Cardiac fibroblast (primary cell): Measurements from ENCODE around the gene OR10H5.

ENCODE experiments used
- DNase-seq, 2 donors: peaks; one replicate each; pipeline versions ENCODE4 v3.0.0 to v3.0.0-alpha.2; 2010; ENCODE audit warnings: low read depth in 2 of 2
- H3K4me3 ChIP-seq, 2 donors: replicated peaks in 1 of 2; 1 replicate in 1 of 2; 2 replicates in 1 of 2; pipeline ENCODE4 v1.5.1; 2011; ENCODE audit warnings: low read depth in 2 of 2, low read length in 2 of 2, mild to moderate bottlenecking in 2 of 2, moderate library complexity in 1 of 2
- TF ChIP-seq, protein P1 (sequence below): IDR thresholded peaks from one replicate; pipeline ENCODE4 v1.5.1; 2011; ENCODE audit warnings: low read depth, mild to moderate bottlenecking, low read length, inconsistent platforms

The OR10H5 gene, protein sequence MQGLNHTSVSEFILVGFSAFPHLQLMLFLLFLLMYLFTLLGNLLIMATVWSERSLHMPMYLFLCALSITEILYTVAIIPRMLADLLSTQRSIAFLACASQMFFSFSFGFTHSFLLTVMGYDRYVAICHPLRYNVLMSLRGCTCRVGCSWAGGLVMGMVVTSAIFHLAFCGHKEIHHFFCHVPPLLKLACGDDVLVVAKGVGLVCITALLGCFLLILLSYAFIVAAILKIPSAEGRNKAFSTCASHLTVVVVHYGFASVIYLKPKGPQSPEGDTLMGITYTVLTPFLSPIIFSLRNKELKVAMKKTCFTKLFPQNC

DNA sequence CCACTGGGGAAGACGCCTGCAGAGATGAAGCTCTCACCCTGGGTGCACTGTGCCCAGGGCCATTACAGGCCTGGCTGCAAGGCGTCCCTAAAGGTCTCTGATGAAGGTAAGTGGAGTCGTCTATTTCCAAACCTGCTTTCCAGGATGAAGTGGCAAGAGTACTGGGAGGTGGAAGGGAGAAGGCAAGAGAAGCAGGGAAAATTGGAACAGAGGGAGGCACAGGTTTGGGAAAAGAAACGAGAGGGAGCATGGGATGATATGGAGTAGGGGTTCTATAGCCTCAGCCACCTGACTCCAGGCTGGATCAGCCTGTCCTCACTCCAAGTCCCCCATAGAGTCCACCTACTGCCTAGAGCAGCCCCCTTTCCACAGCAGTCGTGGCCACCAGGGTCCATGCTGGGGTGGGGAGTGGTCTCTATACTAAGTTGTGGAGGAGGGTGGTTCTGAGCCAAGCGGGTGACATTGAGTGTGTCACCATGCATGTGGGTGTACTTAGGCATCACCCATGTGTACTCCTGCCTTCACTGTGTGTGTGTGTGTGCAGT is at the start of gene OR10H5:
Gene OR10H5, plus strand, starts transcription at position 51 of the 545 bp plus-strand sequence. CDS start 6,388 bp downstream, outside the sequence.
- DNase-seq = no peak
- TF ChIP-seq, protein P1, sequence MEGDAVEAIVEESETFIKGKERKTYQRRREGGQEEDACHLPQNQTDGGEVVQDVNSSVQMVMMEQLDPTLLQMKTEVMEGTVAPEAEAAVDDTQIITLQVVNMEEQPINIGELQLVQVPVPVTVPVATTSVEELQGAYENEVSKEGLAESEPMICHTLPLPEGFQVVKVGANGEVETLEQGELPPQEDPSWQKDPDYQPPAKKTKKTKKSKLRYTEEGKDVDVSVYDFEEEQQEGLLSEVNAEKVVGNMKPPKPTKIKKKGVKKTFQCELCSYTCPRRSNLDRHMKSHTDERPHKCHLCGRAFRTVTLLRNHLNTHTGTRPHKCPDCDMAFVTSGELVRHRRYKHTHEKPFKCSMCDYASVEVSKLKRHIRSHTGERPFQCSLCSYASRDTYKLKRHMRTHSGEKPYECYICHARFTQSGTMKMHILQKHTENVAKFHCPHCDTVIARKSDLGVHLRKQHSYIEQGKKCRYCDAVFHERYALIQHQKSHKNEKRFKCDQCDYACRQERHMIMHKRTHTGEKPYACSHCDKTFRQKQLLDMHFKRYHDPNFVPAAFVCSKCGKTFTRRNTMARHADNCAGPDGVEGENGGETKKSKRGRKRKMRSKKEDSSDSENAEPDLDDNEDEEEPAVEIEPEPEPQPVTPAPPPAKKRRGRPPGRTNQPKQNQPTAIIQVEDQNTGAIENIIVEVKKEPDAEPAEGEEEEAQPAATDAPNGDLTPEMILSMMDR = no peak
- no peak within 1 kb of the TSS for H3K4me3 ChIP-seq

DNA sequence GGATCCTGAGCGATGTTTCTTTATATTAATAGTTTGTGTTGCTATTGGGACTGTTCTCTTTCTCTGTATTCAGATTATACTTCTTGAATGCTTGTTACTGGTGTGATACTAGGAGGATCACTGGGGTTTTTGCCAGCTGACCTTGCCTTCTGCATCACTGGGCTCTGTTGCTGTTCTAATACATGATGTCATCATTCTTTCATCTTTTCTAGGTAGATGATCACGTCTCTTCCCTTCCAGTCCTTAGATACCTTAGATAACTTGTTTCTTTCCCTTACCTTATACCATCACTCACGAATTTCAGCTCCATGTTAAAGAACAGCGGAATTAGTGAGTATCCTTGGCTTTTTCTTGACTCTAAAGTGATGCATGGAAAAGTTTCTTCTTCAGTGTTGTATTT is 49.7 kb upstream of the OR10H5 start, which contains the start of gene OR10H3:
Gene OR10H3, plus strand, starts transcription at position 264 of the 400 bp plus-strand sequence. CDS start 3,408 bp downstream, outside the sequence.
- TF ChIP-seq, protein P1 = no peak
- no peak within 1 kb of the TSS for H3K4me3 ChIP-seq
- no peak for DNase-seq

DNA sequence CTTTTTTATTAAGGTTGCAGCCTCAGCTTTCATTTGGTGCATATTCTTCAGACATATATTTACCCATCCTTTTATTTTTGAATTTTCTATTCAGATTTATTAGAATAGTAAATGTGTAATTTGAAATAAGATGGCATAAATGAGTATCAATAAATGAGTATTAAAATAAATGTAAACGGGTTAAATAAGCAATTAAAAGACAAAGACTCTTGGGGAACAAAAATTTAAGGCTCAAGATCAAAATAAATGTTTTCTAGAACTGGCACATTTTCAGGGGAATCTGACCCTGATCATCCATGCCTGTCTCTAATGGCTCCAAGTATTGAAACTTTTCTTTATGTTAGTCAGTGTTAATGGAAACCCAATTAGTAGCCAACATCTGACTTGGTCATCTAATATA is 46.7 kb upstream of the OR10H5 start:
- no peak for DNase-seq
- no peak overlapping the region for H3K4me3 ChIP-seq
- TF ChIP-seq, protein P1 = no peak

DNA sequence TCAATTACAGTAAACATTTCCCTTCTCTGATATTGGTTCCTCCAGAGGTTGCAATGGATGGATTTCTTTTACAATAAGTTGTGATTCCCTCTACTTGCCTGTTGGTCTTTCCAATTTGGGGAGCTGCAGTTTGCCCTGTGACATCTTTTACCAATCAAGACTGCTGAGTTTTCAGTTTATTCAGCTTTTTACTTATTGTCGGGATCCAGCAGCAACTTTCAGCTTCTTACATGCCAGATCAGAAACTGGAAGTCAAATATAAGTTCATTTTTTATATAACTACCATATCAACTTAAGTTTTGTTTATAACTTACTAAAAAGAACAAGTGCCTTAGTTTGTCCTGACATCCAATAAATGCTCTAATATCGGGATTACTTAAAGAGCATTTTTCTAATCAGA is 39.2 kb upstream of the OR10H5 start:
- H3K4me3 ChIP-seq = no peak overlapping the region
- TF ChIP-seq, protein P1 = no peak
- no peak for DNase-seq

DNA sequence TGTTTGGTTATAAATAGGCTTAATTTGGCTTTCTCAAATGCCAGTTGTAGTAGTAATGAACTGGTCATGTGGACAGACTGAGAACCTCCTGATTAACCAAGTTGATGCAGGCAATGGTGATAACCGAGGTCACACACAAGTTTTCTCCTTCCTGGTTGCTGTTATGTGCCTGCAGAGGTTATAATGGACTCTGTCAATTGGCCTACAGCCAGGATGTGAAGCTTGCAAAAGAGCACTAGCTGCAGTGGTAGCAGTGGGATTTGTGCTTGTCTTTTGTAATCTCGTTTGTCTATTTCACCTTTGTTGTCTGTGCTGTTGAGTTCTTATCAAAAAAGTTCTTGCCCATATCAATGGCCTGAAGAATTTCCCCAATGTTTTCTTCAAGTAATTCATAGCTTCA is 29.1 kb upstream of the OR10H5 start:
- TF ChIP-seq, protein P1 = no peak
- no peak for DNase-seq
- no peak overlapping the region for H3K4me3 ChIP-seq

DNA sequence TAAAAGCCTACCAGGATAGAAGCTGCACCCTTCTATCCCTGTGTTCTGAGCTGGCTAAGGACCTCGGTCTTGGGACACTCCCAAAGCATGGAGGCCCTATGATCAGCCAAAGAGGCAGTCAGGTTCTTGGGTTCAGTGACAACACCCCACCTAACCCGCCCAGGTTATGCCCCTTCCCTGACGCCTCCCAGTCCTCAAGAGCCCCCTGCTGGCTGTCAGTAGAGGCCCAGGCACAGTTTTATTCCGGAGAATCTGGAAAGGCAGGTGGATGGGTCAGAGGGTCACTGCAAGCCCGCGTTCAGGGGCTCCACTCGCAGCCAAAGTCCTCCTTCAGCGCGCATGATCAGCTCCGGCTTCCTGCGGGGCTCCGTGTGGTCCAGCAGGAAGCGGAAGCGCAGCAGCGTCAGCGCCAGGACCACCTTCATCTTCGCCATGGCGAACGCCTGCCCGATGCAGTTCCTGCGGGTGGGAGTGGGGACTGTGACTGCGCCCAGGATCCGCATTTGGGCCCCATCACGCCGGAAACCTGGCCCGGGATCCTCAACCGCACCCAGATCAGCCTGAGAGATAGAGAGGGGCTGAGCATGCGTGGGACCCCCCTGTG is 27.4 kb upstream of the OR10H5 start:
- TF ChIP-seq, protein P1 = no peak
- no peak overlapping the region for H3K4me3 ChIP-seq
- DNase-seq = no peak
